ENCODE measurements around the gene EHBP1. TPM values are rescaled to one million over a fixed set of nuclear protein-coding genes. Genes with fewer than 3 reads are reported as not detected.

The EHBP1 gene
- total and polyA plus RNA-seq, 2 donors (not counting 3 experiments of a cell fraction or from before 2014, with no cell fraction given): 8.4 to 34.8 TPM

DNA sequence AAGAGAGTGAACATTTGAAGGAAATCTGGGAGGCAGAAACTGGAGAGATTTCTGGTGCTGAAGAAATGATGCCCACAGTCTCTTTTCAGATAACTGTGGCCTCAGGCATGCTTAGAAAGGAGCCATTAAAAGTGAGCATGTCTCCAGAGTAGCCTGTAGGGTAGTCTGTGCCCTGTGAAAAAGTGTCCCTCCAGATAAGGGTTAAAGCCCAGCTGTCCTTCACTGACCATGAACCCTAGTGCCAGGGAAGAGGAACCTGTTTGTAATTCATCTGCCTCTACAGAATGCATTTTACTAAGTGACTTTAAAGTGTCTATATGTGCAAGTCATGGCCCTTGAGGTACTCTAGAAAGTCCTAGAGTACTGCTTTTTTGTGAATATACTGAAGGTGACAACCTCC lies 30.5 kb upstream of the EHBP1 start:
- Histone ChIP-seq H4K20me1 (replicated peaks; ENCODE audit: control insufficient read depth, extremely low read depth, insufficient read depth, low read length) (no peaks in the 10 kb centered on the region), H3K4me3 (replicated peaks in 1 of 3; ENCODE audit: insufficient read depth in 1 of 3, low read depth in 1 of 3, low read length in 3 of 3) (no peak overlapping the region), H3K79me2 (ENCODE audit: control insufficient read depth, insufficient read depth, low read length) (no peaks in the 10 kb centered on the region), H3K9ac (replicated peaks; ENCODE audit: extremely low read depth, insufficient read depth, low read length) (no peak overlapping the region), H3K9me3 (replicated peaks; ENCODE audit: control insufficient read depth, insufficient read depth, low read length) (no peaks in the 10 kb centered on the region), H3K27ac (ENCODE audit: insufficient read depth, low read depth, low read length) (no peak overlapping the region), H3K27me3 (ENCODE audit: control insufficient read depth in 2 of 2, insufficient read depth in 2 of 2, low read length in 2 of 2) (peaks cover 1 to 4% of the 10 kb centered on the region in 2 experiments), H3K4me1 (ENCODE audit: control insufficient read depth, extremely low read depth, insufficient read depth, low read length) (no peaks in the 10 kb centered on the region), H2AFZ (ENCODE audit: low read depth, low read length) (no peak overlapping the region), H3K36me3 (ENCODE audit: control insufficient read depth in 2 of 2, extremely low read depth in 1 of 2, insufficient read depth in 2 of 2, low read length in 2 of 2) (no peaks in the 10 kb centered on the region), H3K9me1 (replicated peaks; ENCODE audit: control insufficient read depth, extremely low read depth, insufficient read depth, low read length) (no peaks in the 10 kb centered on the region), H3K4me2 (ENCODE audit: insufficient read depth, low read length) (no peak overlapping the region)
- DNase-seq (ENCODE audit: low read depth, low spot score) (no peak), FAIRE-seq (no peak)
- ChIA-PET POLR2A (no interaction called here), CTCF (no interaction called here)
- intact Hi-C loops (cut with micrococcal nuclease) (no loop called here), dilution Hi-C loops (cut with MboI; ENCODE audit: extremely low pct_ligation_motif_present, low sequenced_read_pairs) (no loop called here)
- TF ChIP-seq GATA2 (IDR thresholded peaks at IDR 0.05; ENCODE audit: insufficient read depth, insufficient read length, low read depth, low read length) (no peak), FOS (IDR thresholded peaks at IDR 0.05; ENCODE audit: borderline replicate concordance, insufficient read depth, low read length) (no peak), CTCF (IDR thresholded peaks at IDR 0.05; ENCODE audit: extremely low read depth in 1 of 2, insufficient read depth in 1 of 2, low read depth in 1 of 2, low read length in 2 of 2) (no peak), MYC (IDR thresholded peaks at IDR 0.05; ENCODE audit: low read depth, low read length) (no peak), POLR2A (IDR thresholded peaks at IDR 0.05; ENCODE audit: low read depth, low read length) (no peak), JUN (IDR thresholded peaks at IDR 0.05; ENCODE audit: borderline replicate concordance, insufficient read depth, insufficient read length, low read depth) (no peak), POLR2AphosphoS5 (IDR thresholded peaks at IDR 0.05; ENCODE audit: insufficient read depth, low read depth, low read length) (no peak), EZH2 (IDR thresholded peaks at IDR 0.05; ENCODE audit: borderline replicate concordance, low read depth, low read length, severe bottlenecking) (no peak)
- TF ChIP-seq, protein P1, sequence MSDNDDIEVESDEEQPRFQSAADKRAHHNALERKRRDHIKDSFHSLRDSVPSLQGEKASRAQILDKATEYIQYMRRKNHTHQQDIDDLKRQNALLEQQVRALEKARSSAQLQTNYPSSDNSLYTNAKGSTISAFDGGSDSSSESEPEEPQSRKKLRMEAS (IDR thresholded peaks at IDR 0.05; ENCODE audit: insufficient read depth, insufficient read length): no peak
- no TSS peak for BruUV-seq (replicated peaks)
